Liver (tissue), 9 donors: ENCODE results near the gene SOX14. TPM values are rescaled to one million over a fixed set of nuclear protein-coding genes. Genes with fewer than 3 reads are reported as not detected.

Experiments
- DNase-seq: peaks from one replicate; pipeline ENCODE4 v3.0.0-alpha.2; 2017; ENCODE audit warnings: low spot score
- H3K27ac ChIP-seq, 2 donors: one replicate each; pipeline ENCODE4 v1.7.0; 2013; ENCODE audit warnings: inconsistent platforms in 2 of 2, low read length in 2 of 2, control low read depth in 1 of 2, low read depth in 1 of 2, mild to moderate bottlenecking in 1 of 2
- H3K27me3 ChIP-seq, 4 donors: one replicate each; pipeline versions ENCODE4 v1.6.1 to v1.7.0; 2013; ENCODE audit warnings: low read length in 3 of 4, inconsistent platforms in 1 of 4, mild to moderate bottlenecking in 1 of 4, moderate library complexity in 1 of 4; ENCODE audit not compliant: control insufficient read depth in 4 of 4, insufficient read depth in 4 of 4
- H3K36me3 ChIP-seq, 4 donors: one replicate each; pipeline versions ENCODE4 v1.6.1 to v1.7.0; 2013; ENCODE audit warnings: low read length in 3 of 4, mild to moderate bottlenecking in 3 of 4, low read depth in 1 of 4, moderate library complexity in 1 of 4; ENCODE audit not compliant: control insufficient read depth in 4 of 4, insufficient read depth in 3 of 4
- H3K4me1 ChIP-seq, 4 donors: one replicate each; pipeline versions ENCODE4 v1.6.1 to v1.7.0; 2013; ENCODE audit warnings: low read length in 3 of 4, mild to moderate bottlenecking in 3 of 4, moderate library complexity in 1 of 4; ENCODE audit not compliant: control insufficient read depth in 4 of 4, insufficient read depth in 4 of 4
- H3K4me3 ChIP-seq, 3 donors: one replicate each; pipeline versions ENCODE4 v1.6.1 to v1.7.0; 2013; ENCODE audit warnings: low read length in 3 of 3, control low read depth in 1 of 3, low read depth in 1 of 3, mild to moderate bottlenecking in 1 of 3
- H3K9ac ChIP-seq, 2 donors: one replicate each; pipeline ENCODE4 v1.7.0; 2013; ENCODE audit warnings: low read length in 2 of 2, mild to moderate bottlenecking in 2 of 2, moderate library complexity in 2 of 2, control low read depth in 1 of 2, low read depth in 1 of 2
- H3K9me3 ChIP-seq, 4 donors: one replicate each; pipeline versions ENCODE4 v1.6.1 to v1.7.0; 2013; ENCODE audit warnings: low read length in 3 of 4; ENCODE audit not compliant: control insufficient read depth in 4 of 4
- ATF3 ChIP-seq: IDR thresholded peaks from 2 replicates; pipeline ENCODE4 v1.6.1; 2016; ENCODE audit warnings: antibody characterized with exemption
- EGR1 ChIP-seq, 2 donors: IDR thresholded peaks; 2 replicates each; pipeline ENCODE4 v1.6.1; 2016 to 2018; ENCODE audit warnings: antibody characterized with exemption in 2 of 2, low read depth in 2 of 2
- FOXA1 ChIP-seq: IDR thresholded peaks from 2 replicates; pipeline ENCODE4 v1.6.1; 2016; ENCODE audit warnings: antibody characterized with exemption
- FOXA2 ChIP-seq: IDR thresholded peaks from 2 replicates; pipeline ENCODE4 v1.6.1; 2016; ENCODE audit warnings: antibody characterized with exemption
- GABPA ChIP-seq, 2 donors: IDR thresholded peaks in 1 of 2; conservative IDR thresholded peaks in 1 of 2; 2 replicates each; pipeline ENCODE4 v1.6.1; 2016; ENCODE audit warnings: antibody characterized with exemption in 2 of 2, mild to moderate bottlenecking in 1 of 2, moderate library complexity in 1 of 2
- HNF4A ChIP-seq, 2 donors: conservative IDR thresholded peaks; 2 replicates each; pipeline ENCODE4 v1.6.1; 2016; ENCODE audit warnings: antibody characterized with exemption in 2 of 2, mild to moderate bottlenecking in 2 of 2
- HNF4G ChIP-seq: IDR thresholded peaks from 2 replicates; pipeline ENCODE4 v1.6.1; 2016; ENCODE audit warnings: antibody characterized with exemption
- JUND ChIP-seq, 2 donors: IDR thresholded peaks; 2 replicates each; pipeline ENCODE4 v1.6.1; 2016; ENCODE audit warnings: antibody characterized with exemption in 2 of 2
- NR2F2 ChIP-seq: IDR thresholded peaks from 2 replicates; pipeline ENCODE4 v1.6.1; 2016; ENCODE audit warnings: antibody characterized with exemption
- RAD21 ChIP-seq, 2 donors: IDR thresholded peaks; 2 replicates each; pipeline ENCODE4 v1.6.1; 2016; ENCODE audit warnings: antibody characterized with exemption in 2 of 2, mild to moderate bottlenecking in 2 of 2
- REST ChIP-seq: IDR thresholded peaks from 2 replicates; pipeline ENCODE4 v1.6.1; 2016; ENCODE audit warnings: antibody characterized with exemption, mild to moderate bottlenecking
- RXRA ChIP-seq, 2 donors: IDR thresholded peaks; 2 replicates each; pipeline ENCODE4 v1.6.1; 2017 to 2018; ENCODE audit warnings: antibody characterized with exemption in 2 of 2, mild to moderate bottlenecking in 1 of 2
- SP1 ChIP-seq: IDR thresholded peaks from 2 replicates; pipeline ENCODE4 v1.6.1; 2018; ENCODE audit warnings: antibody characterized with exemption, mild to moderate bottlenecking
- TAF1 ChIP-seq: conservative IDR thresholded peaks from 2 replicates; pipeline ENCODE4 v1.6.1; 2016; ENCODE audit warnings: antibody characterized with exemption, mild to moderate bottlenecking
- YY1 ChIP-seq: IDR thresholded peaks from 2 replicates; pipeline ENCODE4 v1.6.1; 2016; ENCODE audit warnings: antibody characterized with exemption, mild to moderate bottlenecking
- ZBTB33 ChIP-seq: IDR thresholded peaks from 2 replicates; pipeline ENCODE4 v1.6.1; 2016; ENCODE audit warnings: antibody characterized with exemption
- WGBS: extraction: QIAGEN DNeasy Blood & Tissue Kit; methylation state at CpG from one replicate; pipeline ENCODE4 v1.1.7; 2013; 5-methylcytosine and 5-hydroxymethylcytosine counted together
- polyA plus RNA-seq, 2 donors: library from polyadenylated mRNA; stranded (reverse) in 1 of 2; unstranded in 1 of 2; fragments of 200-250 nt in 1 of 2; fragments of >200 nt in 1 of 2; fragmentation: Nextera tagmentation in 1 of 2; extraction: Ambion mirVana in 1 of 2; gene quantifications; one replicate each; pipeline versions ENCODE4 v1.2.1 to v1.2.3, GENCODE V29; 2013 to 2015
- total RNA-seq, 2 donors: library from RNA; depleted of rRNA; stranded (reverse); fragments of >200 nt; gene quantifications; one replicate each; pipeline ENCODE4 v1.2.3, GENCODE V29; 2014
- donor health status: healthy.
- donor health status: healthy.
- donor health status: healthy.
- donor health status: healthy.
- donor health status: healthy.

SOX14 gene
- total and polyA plus RNA-seq, 4 donors, result not detected

GRCh38 chr3:137778941-137779340 lies 14.8 kb downstream of the SOX14 start (continued):
- no peak for TF ChIP-seq EGR1 (IDR thresholded peaks at IDR 0.05; ENCODE audit: low read depth in 2 of 2)
- no peak for TF ChIP-seq TAF1
- TF ChIP-seq NR2F2, result no peak
- no peak for TF ChIP-seq ATF3
- no peak for TF ChIP-seq REST
- no peak for TF ChIP-seq YY1
- TF ChIP-seq FOXA2, result no peak
- no peak for TF ChIP-seq FOXA1

GRCh38 chr3:137787529-137787928 lies 23.4 kb downstream of the SOX14 start:
- TF ChIP-seq RXRA (IDR thresholded peaks at IDR 0.05) (no peak), RAD21 (IDR thresholded peaks at IDR 0.05) (no peak), HNF4A (conservative IDR thresholded peaks at IDR 0.05) (no peak), GABPA (IDR thresholded peaks at IDR 0.05 in 1 of 2, conservative IDR thresholded peaks at IDR 0.05 in 1 of 2) (no peak), HNF4G (no peak), REST (no peak)
- no peaks in the 10 kb centered on the region for H3K4me1 ChIP-seq
- no peak overlapping the region for H3K4me3 ChIP-seq
- no peak overlapping the region for H3K27ac ChIP-seq
- no peak for DNase-seq
- 68% methylated on average over 6 of the region's 6 CpGs for WGBS
- no peaks in the 10 kb centered on the region for H3K36me3 ChIP-seq
- peaks cover 0 to 5% (median 0%) of the 10 kb centered on the region in 4 donors for H3K27me3 ChIP-seq
- no peaks in the 10 kb centered on the region for H3K9me3 ChIP-seq
- H3K9ac ChIP-seq, result no peak overlapping the region

GRCh38 chr3:137789236-137789635 lies 25.1 kb downstream of the SOX14 start:
- WGBS, result 85% methylated on average over 5 of the region's 5 CpGs
- peaks cover 0 to 5% (median 0%) of the 10 kb centered on the region in 4 donors for H3K27me3 ChIP-seq
- H3K9me3 ChIP-seq, result no peaks in the 10 kb centered on the region
- H3K27ac ChIP-seq, result no peak overlapping the region
- DNase-seq, result no peak
- TF ChIP-seq HNF4A (conservative IDR thresholded peaks at IDR 0.05) (no peak), NR2F2 (no peak), JUND (IDR thresholded peaks at IDR 0.05) (no peak), RAD21 (IDR thresholded peaks at IDR 0.05) (no peak), FOXA1 (no peak), SP1 (no peak), HNF4G (no peak), YY1 (no peak), ATF3 (no peak), ZBTB33 (no peak), TAF1 (no peak), GABPA (IDR thresholded peaks at IDR 0.05 in 1 of 2, conservative IDR thresholded peaks at IDR 0.05 in 1 of 2) (no peak)
- H3K4me1 ChIP-seq, result no peaks in the 10 kb centered on the region
- H3K36me3 ChIP-seq, result no peaks in the 10 kb centered on the region
- H3K4me3 ChIP-seq, result no peak overlapping the region
- no peak overlapping the region for H3K9ac ChIP-seq
